HG03025 (cell line): Measurements from ENCODE around the gene METTL1.

Experiments used
- ATAC-seq: cut with Tn5 transposase; IDR thresholded peaks from one replicate; pipeline ENCODE4 v1.9.1; 2021; ENCODE audit warnings: mild to moderate bottlenecking, moderate library complexity; ENCODE audit not compliant: unreplicated experiment, low FRiP score

METTL1 gene

GRCh38 chr12:57739914-57740538 lies 31.9 kb downstream of the METTL1 start:
- ATAC-seq: no peak

- ATAC-seq: no peak
Observed at GRCh38 chr12:57739387-57739786, 32.5 kb downstream of the METTL1 start.

- no peak for ATAC-seq
Observed at GRCh38 chr12:57738661-57739237, 33.2 kb downstream of the METTL1 start, which contains the start of gene AGAP2. AGAP2 (minus strand) TSS chr12:57738742; CDS start chr12:57738246, 496 bp downstream.

GRCh38 chr12:57737467-57738460 lies 34.1 kb downstream of the METTL1 start:
- ATAC-seq: no peak

- ATAC-seq: no peak
Observed at GRCh38 chr12:57736741-57737466, 35.0 kb downstream of the METTL1 start.

- ATAC-seq: no peak
Observed at GRCh38 chr12:57735952-57736740, 35.8 kb downstream of the METTL1 start.

- no peak for ATAC-seq
Observed at GRCh38 chr12:57735198-57735855, 36.6 kb downstream of the METTL1 start.

GRCh38 chr12:57734591-57734990 lies 37.3 kb downstream of the METTL1 start:
- no peak for ATAC-seq

GRCh38 chr12:57733928-57734327 lies 38.0 kb downstream of the METTL1 start:
- ATAC-seq: no peak

- no peak for ATAC-seq
Observed at GRCh38 chr12:57732726-57733593, 38.9 kb downstream of the METTL1 start.

GRCh38 chr12:57732270-57732669 lies 39.6 kb downstream of the METTL1 start:
- no peak for ATAC-seq

GRCh38 chr12:57731411-57732080 lies 40.4 kb downstream of the METTL1 start:
- ATAC-seq: no peak

- ATAC-seq: no peak
Observed at GRCh38 chr12:57730336-57731067, 41.4 kb downstream of the METTL1 start.

GRCh38 chr12:57729321-57729844 lies 42.5 kb downstream of the METTL1 start:
- ATAC-seq: no peak

- no peak for ATAC-seq
Observed at GRCh38 chr12:57727758-57728395, 44.0 kb downstream of the METTL1 start.
